Naive thymus-derived CD4-positive, alpha-beta T cell (primary cell): ENCODE measurements around the gene PRLR. TPM values are rescaled to one million over a fixed set of nuclear protein-coding genes. Genes with fewer than 3 reads are reported as not detected.
A peak's percentile ranks its signal among the peaks of the same experiment; 100 is the strongest.

Experiments used
- ATAC-seq: fragments of 150-1000 bp; cut with Tn5 transposase; 2 replicates; pipeline ENCODE4 v1.10.0; 2021; ENCODE audit warnings: mild to moderate bottlenecking, moderate library complexity
- CTCF ChIA-PET: fragments of 350-600 bp; sonication (Branson Sonifier 250); formaldehyde crosslinking; loops from one replicate; lab custom pipeline; 2021; ENCODE audit warnings: antibody characterized with exemption; lab: Charles Lee
- POLR2A ChIA-PET: fragments of 350-600 bp; sonication (Branson Sonifier 250); formaldehyde crosslinking; loops from one replicate; lab custom pipeline; 2021; ENCODE audit warnings: antibody characterized with exemption, inconsistent platforms; lab: Charles Lee
- DNase-seq, 9 donors: peaks; one replicate each; pipeline versions ENCODE4 v3.0.0 to v3.0.0-alpha.2; 2020 to 2022; ENCODE audit warnings: mixed read lengths in 1 of 9
- H3K27ac ChIP-seq: one replicate; pipeline ENCODE4 v1.7.0; 2013; ENCODE audit warnings: mild to moderate bottlenecking, low read depth, low read length, moderate library complexity
- H3K27me3 ChIP-seq, 2 donors: one replicate each; pipeline ENCODE4 v1.7.0; 2013; ENCODE audit warnings: low read length in 2 of 2, mild to moderate bottlenecking in 2 of 2, moderate library complexity in 2 of 2; ENCODE audit not compliant: control insufficient read depth in 2 of 2, insufficient read depth in 2 of 2
- H3K36me3 ChIP-seq, 3 experiments: 1 replicate in 2 of 3; 2 replicates in 1 of 3; pipeline ENCODE4 v1.7.0; 2013; ENCODE audit warnings: low read length in 3 of 3, mild to moderate bottlenecking in 3 of 3, moderate library complexity in 1 of 3; ENCODE audit not compliant: insufficient read depth in 3 of 3, control insufficient read depth in 2 of 3
- H3K4me1 ChIP-seq, 2 donors: one replicate each; pipeline ENCODE4 v1.7.0; 2013; ENCODE audit warnings: low read length in 2 of 2, mild to moderate bottlenecking in 2 of 2, moderate library complexity in 1 of 2; ENCODE audit not compliant: control insufficient read depth in 2 of 2, insufficient read depth in 2 of 2
- H3K4me3 ChIP-seq: 2 replicates; pipeline ENCODE4 v1.7.0; 2013; ENCODE audit warnings: mild to moderate bottlenecking, low read length
- H3K9me3 ChIP-seq, 3 experiments: 1 replicate in 2 of 3; 2 replicates in 1 of 3; pipeline ENCODE4 v1.7.0; 2013; ENCODE audit warnings: low read length in 3 of 3; ENCODE audit not compliant: control insufficient read depth in 2 of 3
- H3K27ac Mint-ChIP-seq, 9 donors: one replicate each; pipeline ENCODE4 v1.8.0; 2020 to 2022; ENCODE audit warnings: mixed read lengths in 9 of 9, mild to moderate bottlenecking in 8 of 9, moderate library complexity in 5 of 9, inconsistent platforms in 2 of 9
- H3K27me3 Mint-ChIP-seq, 5 donors: one replicate each; pipeline ENCODE4 v1.8.0; 2021 to 2022; ENCODE audit warnings: mixed read lengths in 5 of 5, mild to moderate bottlenecking in 1 of 5
- H3K36me3 Mint-ChIP-seq, 5 donors: one replicate each; pipeline ENCODE4 v1.8.0; 2020 to 2022; ENCODE audit warnings: mixed read lengths in 5 of 5, mild to moderate bottlenecking in 3 of 5, inconsistent platforms in 1 of 5
- H3K4me1 Mint-ChIP-seq, 7 donors: one replicate each; pipeline ENCODE4 v1.8.0; 2020 to 2022; ENCODE audit warnings: mixed read lengths in 7 of 7, mild to moderate bottlenecking in 3 of 7, inconsistent platforms in 1 of 7
- H3K4me3 Mint-ChIP-seq, 10 donors: one replicate each; pipeline ENCODE4 v1.8.0; 2020 to 2022; ENCODE audit warnings: mild to moderate bottlenecking in 10 of 10, mixed read lengths in 10 of 10, moderate library complexity in 6 of 10, inconsistent platforms in 2 of 10
- H3K9me3 Mint-ChIP-seq, 11 donors: one replicate each; pipeline ENCODE4 v1.8.0; 2020 to 2022; ENCODE audit warnings: mixed read lengths in 11 of 11, mild to moderate bottlenecking in 4 of 11, inconsistent platforms in 1 of 11, moderate library complexity in 1 of 11
- intact Hi-C, 2 donors: fragments of 100-400 bp; cut with micrococcal nuclease; formaldehyde crosslinking; loops; one replicate each; pipeline ENCODE4 v1.15.1; 2023
- polyA plus RNA-seq, 2 donors: library from polyadenylated mRNA; unstranded; fragments of 300-500 nt; fragmentation: Illumina TruSeq; gene quantifications; one replicate each; pipeline ENCODE4 v1.2.3, GENCODE V29; 2021
- total RNA-seq, 6 experiments: library from RNA in 5 of 6; stranded (reverse) in 5 of 6; gene quantifications; 1 replicate in 5 of 6; 2 replicates in 1 of 6; pipeline ENCODE4 v1.2.3 and lab custom pipeline; 2021 to 2026

Gene PRLR
- total and polyA plus RNA-seq, 7 experiments from 2014 or later = 0.03 to 1.4 TPM; not detected in 5

- H3K27me3 ChIP-seq = no peaks in the 10 kb centered on the region
- intact Hi-C loops = no loop called here
- ATAC-seq = no peak
- H3K4me3 Mint-ChIP-seq = no peak overlapping the region
- no peaks in the 10 kb centered on the region for H3K9me3 ChIP-seq
- H3K4me1 ChIP-seq = no peaks in the 10 kb centered on the region
- peaks cover 4 to 54% (median 18%) of the 10 kb centered on the region in 11 donors for H3K9me3 Mint-ChIP-seq
- peaks cover 0 to 4% (median 0%) of the 10 kb centered on the region in 5 donors for H3K36me3 Mint-ChIP-seq
- no peak for DNase-seq
- H3K4me3 ChIP-seq = no peak overlapping the region
- ChIA-PET POLR2A (no interaction called here), CTCF (no interaction called here)
- H3K36me3 ChIP-seq = no peaks in the 10 kb centered on the region
- H3K27ac ChIP-seq = no peak overlapping the region
- H3K27ac Mint-ChIP-seq = no peak overlapping the region
- H3K27me3 Mint-ChIP-seq = peaks cover 0 to 8% (median 0%) of the 10 kb centered on the region in 5 donors
- H3K4me1 Mint-ChIP-seq = peaks cover 0 to 7% (median 0%) of the 10 kb centered on the region in 7 donors
Observed at GRCh38 chr5:35253582-35253981, 23.3 kb upstream of the PRLR start.

GRCh38 chr5:35252963-35253362, 22.7 kb upstream of the PRLR start:
- Histone ChIP-seq H3K36me3 (no peaks in the 10 kb centered on the region), H3K4me1 (no peaks in the 10 kb centered on the region), H3K27ac (no peak overlapping the region), H3K9me3 (no peaks in the 10 kb centered on the region), H3K4me3 (no peak overlapping the region), H3K27me3 (no peaks in the 10 kb centered on the region)
- peaks cover 0 to 7% (median 0%) of the 10 kb centered on the region in 7 donors for H3K4me1 Mint-ChIP-seq
- ChIA-PET CTCF (no interaction called here), POLR2A (no interaction called here)
- peaks cover 0 to 4% (median 0%) of the 10 kb centered on the region in 5 donors for H3K36me3 Mint-ChIP-seq
- no peak overlapping the region for H3K27ac Mint-ChIP-seq
- intact Hi-C loops = no loop called here
- ATAC-seq (no peak), DNase-seq (no peak)
- peaks cover 4 to 54% (median 18%) of the 10 kb centered on the region in 11 donors for H3K9me3 Mint-ChIP-seq
- H3K4me3 Mint-ChIP-seq = no peak overlapping the region
- H3K27me3 Mint-ChIP-seq = peaks cover 0 to 10% (median 0%) of the 10 kb centered on the region in 5 donors

- Mint-ChIP-seq H3K9me3 (peaks cover 0 to 32% (median 9%) of the 10 kb centered on the region in 11 donors), H3K27ac (no peak overlapping the region), H3K36me3 (peaks cover 0 to 4% (median 0%) of the 10 kb centered on the region in 5 donors), H3K4me1 (peaks cover 0 to 7% (median 2%) of the 10 kb centered on the region in 7 donors), H3K4me3 (peak overlapping the region in 1 of 10 donors; percentile 2), H3K27me3 (peaks cover 0 to 28% (median 0%) of the 10 kb centered on the region in 5 donors)
- intact Hi-C loops = no loop called here
- no peak for ATAC-seq
- POLR2A ChIA-PET = no interaction called here
- DNase-seq = no peak
- H3K36me3 ChIP-seq = no peaks in the 10 kb centered on the region
- CTCF ChIA-PET = no interaction called here
- no peaks in the 10 kb centered on the region for H3K27me3 ChIP-seq
- H3K4me3 ChIP-seq = no peak overlapping the region
- no peaks in the 10 kb centered on the region for H3K4me1 ChIP-seq
- H3K27ac ChIP-seq = no peak overlapping the region
- H3K9me3 ChIP-seq = no peaks in the 10 kb centered on the region
Observed at GRCh38 chr5:35248843-35249780, 18.8 kb upstream of the PRLR start.

GRCh38 chr5:35247648-35248034, 17.4 kb upstream of the PRLR start:
- H3K27ac ChIP-seq = no peak overlapping the region
- DNase-seq (no peak), ATAC-seq (no peak)
- Mint-ChIP-seq H3K36me3 (no peaks in the 10 kb centered on the region), H3K4me1 (peaks cover 0 to 7% (median 2%) of the 10 kb centered on the region in 7 donors), H3K4me3 (no peak overlapping the region), H3K27me3 (peaks cover 0 to 35% (median 0%) of the 10 kb centered on the region in 5 donors), H3K9me3 (peaks cover 0 to 18% (median 3%) of the 10 kb centered on the region in 11 donors), H3K27ac (no peak overlapping the region)
- H3K4me3 ChIP-seq = no peak overlapping the region
- no peaks in the 10 kb centered on the region for H3K4me1 ChIP-seq
- ChIA-PET POLR2A (no interaction called here), CTCF (no interaction called here)
- H3K36me3 ChIP-seq = no peaks in the 10 kb centered on the region
- H3K9me3 ChIP-seq = no peaks in the 10 kb centered on the region
- H3K27me3 ChIP-seq = no peaks in the 10 kb centered on the region
- intact Hi-C loops = no loop called here

GRCh38 chr5:35246900-35247647, 16.8 kb upstream of the PRLR start:
- Mint-ChIP-seq H3K27ac (no peak overlapping the region), H3K36me3 (no peaks in the 10 kb centered on the region), H3K27me3 (peaks cover 0 to 35% (median 0%) of the 10 kb centered on the region in 5 donors), H3K9me3 (peaks cover 0 to 12% (median 0%) of the 10 kb centered on the region in 11 donors), H3K4me3 (no peak overlapping the region), H3K4me1 (peaks cover 0 to 7% (median 2%) of the 10 kb centered on the region in 7 donors)
- Histone ChIP-seq H3K36me3 (no peaks in the 10 kb centered on the region), H3K4me1 (no peaks in the 10 kb centered on the region), H3K27me3 (no peaks in the 10 kb centered on the region), H3K9me3 (no peaks in the 10 kb centered on the region), H3K4me3 (no peak overlapping the region), H3K27ac (no peak overlapping the region)
- intact Hi-C loops = no loop called here
- CTCF ChIA-PET = no interaction called here
- DNase-seq (no peak), ATAC-seq (no peak)
- POLR2A ChIA-PET = no interaction called here

GRCh38 chr5:35246411-35246810, 16.1 kb upstream of the PRLR start:
- no peaks in the 10 kb centered on the region for H3K27me3 ChIP-seq
- intact Hi-C loops = no loop called here
- no peak overlapping the region for H3K27ac ChIP-seq
- Mint-ChIP-seq H3K4me3 (no peak overlapping the region), H3K36me3 (no peaks in the 10 kb centered on the region), H3K27ac (no peak overlapping the region), H3K27me3 (peaks cover 0 to 32% (median 0%) of the 10 kb centered on the region in 5 donors), H3K9me3 (peaks cover 0 to 5% (median 0%) of the 10 kb centered on the region in 11 donors), H3K4me1 (peaks cover 0 to 7% (median 2%) of the 10 kb centered on the region in 7 donors)
- no peaks in the 10 kb centered on the region for H3K9me3 ChIP-seq
- CTCF ChIA-PET = no interaction called here
- H3K4me1 ChIP-seq = no peaks in the 10 kb centered on the region
- no peak for ATAC-seq
- no peak overlapping the region for H3K4me3 ChIP-seq
- POLR2A ChIA-PET = no interaction called here
- no peak for DNase-seq
- no peaks in the 10 kb centered on the region for H3K36me3 ChIP-seq
